Peyer's patch (tissue), 4 donors: ENCODE results near the gene TMCC1.

Source experiments
- CTCF ChIP-seq, 6 experiments: fragments of 450-650 bp in 4 of 6; fragments of 200-600 bp in 2 of 6; sonication (generic) in 1 of 6; IDR thresholded peaks; one replicate each; pipeline ENCODE4 v1.5.1; 2017 to 2019; ENCODE audit warnings: antibody characterized with exemption in 6 of 6, mild to moderate bottlenecking in 3 of 6, moderate library complexity in 1 of 6
- POLR2A ChIP-seq, 2 donors: fragments of 450-650 bp; IDR thresholded peaks; one replicate each; pipeline ENCODE4 v1.5.1; 2017; ENCODE audit warnings: antibody characterized with exemption in 2 of 2, mild to moderate bottlenecking in 2 of 2, moderate library complexity in 2 of 2

GRCh38 chr3:129919806-129920205 lies 26.3 kb upstream of the TMCC1 start:
- TF ChIP-seq POLR2A (IDR thresholded peaks at IDR 0.05) (no peak), CTCF (IDR thresholded peaks at IDR 0.05) (no peak)
